GM18873 (cell line): ENCODE results near the gene HMX1.

Experiments used
- ATAC-seq: cut with Tn5 transposase; IDR thresholded peaks from one replicate; pipeline ENCODE4 v1.9.1; 2021; ENCODE audit warnings: mild to moderate bottlenecking, moderate library complexity, moderate number of reproducible peaks; ENCODE audit not compliant: unreplicated experiment, low FRiP score

HMX1 gene

DNA sequence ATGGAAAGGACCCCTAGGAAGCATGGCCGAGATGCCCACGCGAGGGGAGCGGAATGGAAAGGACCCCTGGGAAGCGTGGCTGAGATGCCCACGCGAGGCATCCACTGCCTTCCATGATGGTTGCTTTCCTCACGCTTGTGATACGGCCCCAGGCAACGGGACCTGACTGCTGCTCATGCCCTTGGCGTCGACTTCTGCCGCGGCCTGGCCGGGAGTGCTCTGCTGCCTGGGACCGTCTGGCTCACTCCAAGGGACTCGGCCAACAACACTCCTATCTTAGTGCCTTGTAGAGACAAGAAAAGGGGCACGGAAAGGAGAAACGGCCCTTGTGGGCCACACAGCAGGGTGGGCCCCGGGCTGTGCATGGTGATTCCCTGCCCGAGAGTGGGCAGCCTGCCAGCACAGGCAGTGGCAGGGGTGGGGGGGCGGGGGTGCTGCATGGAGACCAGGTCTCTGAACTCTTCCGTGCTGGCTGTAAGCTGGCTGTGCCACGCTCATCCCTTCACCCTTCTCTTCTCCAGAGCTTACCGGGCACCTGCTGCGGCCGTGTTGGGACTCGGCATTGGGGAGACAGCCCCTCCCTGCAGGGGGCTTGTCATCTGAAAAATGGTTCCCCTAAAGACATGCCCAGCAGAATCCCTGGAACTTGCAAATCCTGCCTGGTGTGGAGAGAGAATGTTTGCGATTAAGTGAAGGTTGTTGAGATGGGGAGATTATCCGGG is 38.6 kb upstream of the HMX1 start:
- ATAC-seq = no peak

DNA sequence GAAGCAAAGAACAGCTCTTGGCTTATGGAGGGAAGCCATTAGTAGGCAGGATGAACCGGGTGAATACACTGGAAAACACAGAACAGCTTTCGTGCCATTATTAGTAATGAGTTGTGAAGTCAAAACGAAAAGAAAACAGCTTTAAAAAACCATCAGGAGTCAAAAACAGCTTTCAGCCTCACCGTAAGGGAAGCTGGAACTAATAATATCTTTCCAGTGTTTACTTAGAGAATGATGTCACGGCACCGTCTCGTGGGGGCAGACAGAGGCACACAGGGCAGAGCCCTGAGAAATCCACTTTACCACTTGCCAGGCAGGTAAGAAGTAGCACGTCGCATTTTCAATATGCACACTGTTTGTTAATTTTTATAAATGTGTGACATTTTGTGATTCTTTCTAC is 37.9 kb upstream of the HMX1 start:
- ATAC-seq = no peak

DNA sequence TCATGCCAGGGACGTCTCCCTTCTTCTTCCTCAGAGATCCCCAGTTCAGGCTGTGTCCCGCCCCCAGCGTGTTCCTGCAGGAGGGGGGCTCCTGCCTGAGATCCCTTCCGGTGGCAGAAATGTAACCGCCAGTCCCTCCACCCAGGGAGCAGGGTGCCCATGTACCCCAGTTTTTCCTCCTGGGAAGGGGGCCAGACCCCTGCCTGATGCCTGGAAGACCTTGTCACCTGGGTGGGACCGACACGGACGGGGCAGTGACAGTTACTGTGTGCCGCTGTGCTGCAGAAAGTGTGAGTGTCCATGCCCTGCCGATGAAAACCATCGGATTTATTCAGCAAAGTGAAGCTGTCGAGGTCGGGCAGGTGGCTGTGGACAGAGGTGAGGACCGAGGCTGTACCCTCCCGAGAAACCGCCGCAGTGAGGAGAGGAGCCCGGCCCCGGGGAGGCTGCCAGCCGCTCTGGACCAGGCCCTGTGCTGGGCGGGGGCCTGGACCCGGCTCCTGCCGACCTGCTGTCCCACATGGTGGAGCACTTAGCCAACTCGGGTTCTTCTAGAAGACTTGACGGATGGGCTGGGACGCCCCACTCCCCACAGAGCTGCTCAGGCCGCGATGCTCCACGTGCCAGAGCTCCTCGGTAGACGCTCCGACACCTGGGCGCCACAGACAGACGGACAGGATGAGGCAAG is 36.7 kb upstream of the HMX1 start:
- ATAC-seq = no peak

DNA sequence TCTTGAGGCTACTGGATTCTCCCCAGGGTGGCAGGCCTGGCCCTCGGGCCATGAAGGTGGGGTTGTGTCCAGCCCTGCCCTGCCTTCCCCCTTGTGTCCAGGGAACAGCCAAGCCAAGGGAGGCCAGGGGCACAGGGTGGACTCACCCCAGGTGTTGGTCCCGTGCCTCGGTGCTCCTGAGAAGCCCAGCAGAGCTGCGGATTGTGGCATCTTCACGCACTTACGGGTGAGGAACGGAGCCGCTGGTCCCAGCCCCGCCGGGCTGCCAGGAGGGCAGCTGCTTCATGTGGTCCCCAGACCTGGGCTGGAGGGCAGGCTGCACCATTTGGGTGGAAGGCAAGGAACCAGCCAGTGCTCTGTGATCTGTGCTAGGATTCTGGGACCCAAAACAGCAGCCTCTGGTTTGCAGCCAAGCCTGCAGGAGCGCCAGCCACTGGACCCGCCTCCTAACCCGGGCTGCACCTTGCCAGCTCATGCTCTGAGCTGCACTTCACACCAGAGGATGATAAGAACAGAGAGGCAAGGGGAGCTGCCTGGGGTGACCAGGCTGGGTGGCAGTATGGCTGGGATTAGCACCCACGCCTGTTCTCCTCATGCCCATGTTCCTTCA is 36.1 kb upstream of the HMX1 start:
- ATAC-seq = no peak

DNA sequence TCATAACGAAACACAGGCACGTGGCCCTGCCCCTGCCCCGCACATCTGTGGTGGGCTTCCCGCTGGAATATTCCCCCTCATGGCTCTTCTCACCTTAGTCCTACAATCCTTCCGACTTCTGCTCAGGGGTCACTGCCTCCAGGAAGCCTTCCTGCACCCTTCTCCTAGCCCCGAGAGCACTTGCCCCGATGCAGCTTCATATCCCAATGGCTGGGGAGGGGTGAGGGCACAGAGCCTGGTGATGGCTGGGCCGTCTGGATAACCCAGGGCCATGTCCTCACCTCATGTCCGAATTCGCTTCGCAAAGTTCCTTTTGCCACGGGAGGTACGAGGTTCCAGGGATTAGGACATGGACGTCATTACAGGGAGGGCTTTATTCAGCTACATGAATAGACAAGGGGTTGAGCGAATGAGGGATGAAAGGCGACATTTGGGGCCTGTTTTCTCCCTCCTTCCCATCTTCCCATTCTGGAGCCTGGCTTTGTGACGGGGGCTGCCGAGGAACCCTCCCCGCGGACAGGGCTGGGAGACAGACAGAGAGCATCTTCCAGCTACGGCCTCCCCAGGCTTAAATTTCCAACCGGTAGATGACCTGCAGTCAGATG is 35.5 kb upstream of the HMX1 start:
- ATAC-seq = no peak

DNA sequence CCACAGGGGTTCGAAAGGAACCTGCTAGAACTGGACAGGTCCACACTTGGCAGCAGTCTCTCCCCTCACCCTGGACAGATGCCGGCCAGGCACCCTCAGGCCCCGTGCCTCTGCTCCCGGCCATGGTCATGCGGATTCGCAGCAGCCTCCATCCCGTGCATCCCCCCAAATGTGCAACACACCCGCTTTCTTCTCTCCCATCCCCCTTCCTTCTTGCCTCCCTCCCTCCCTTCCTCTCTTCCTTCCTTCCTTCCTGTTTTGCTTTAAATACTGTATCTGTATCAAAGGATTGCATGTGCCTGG is 35.0 kb upstream of the HMX1 start:
- ATAC-seq = no peak

DNA sequence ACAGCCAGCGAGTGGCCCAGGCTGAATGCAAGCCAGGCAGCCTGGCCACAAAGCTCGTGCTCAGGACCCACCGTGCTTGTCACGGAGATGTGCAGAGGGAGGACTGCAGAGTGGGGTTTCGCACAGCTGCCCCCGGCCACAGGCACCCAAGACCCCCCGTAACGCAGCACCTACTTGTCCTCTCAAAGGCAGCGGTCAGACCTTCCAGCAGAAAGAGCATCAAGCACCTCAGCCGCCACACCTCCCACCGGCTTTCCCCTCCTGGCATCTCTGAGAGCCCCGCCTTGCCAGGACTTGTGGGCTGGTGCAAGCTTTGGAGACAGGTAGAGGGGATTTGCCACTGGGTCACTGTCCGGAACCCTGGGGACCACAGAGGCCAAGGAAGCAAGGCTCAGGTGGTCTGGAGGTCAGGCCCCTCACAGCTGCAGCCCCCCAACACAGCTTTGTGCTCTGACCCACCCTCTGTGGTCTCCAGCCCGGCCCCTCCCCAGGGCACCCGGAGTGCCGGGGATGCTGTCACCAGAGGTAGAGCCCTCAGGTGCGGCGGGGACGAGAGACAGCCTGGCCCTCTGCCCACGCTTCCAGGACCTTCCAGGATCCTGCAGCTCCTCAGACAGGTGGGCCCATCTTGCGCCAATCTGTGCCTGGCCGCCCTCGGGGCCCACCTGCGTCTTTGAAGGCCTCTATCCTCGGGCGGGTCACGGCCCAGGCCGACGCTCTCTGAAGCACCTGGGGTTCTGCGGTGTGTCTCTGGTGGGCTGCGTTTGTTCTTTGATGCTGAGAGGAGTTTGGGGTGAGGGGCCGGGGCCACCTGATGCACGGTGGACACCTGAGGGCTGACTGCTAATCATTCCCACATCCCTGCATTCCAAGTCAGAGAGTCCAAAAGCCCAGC is 34.4 kb upstream of the HMX1 start:
- no peak for ATAC-seq

DNA sequence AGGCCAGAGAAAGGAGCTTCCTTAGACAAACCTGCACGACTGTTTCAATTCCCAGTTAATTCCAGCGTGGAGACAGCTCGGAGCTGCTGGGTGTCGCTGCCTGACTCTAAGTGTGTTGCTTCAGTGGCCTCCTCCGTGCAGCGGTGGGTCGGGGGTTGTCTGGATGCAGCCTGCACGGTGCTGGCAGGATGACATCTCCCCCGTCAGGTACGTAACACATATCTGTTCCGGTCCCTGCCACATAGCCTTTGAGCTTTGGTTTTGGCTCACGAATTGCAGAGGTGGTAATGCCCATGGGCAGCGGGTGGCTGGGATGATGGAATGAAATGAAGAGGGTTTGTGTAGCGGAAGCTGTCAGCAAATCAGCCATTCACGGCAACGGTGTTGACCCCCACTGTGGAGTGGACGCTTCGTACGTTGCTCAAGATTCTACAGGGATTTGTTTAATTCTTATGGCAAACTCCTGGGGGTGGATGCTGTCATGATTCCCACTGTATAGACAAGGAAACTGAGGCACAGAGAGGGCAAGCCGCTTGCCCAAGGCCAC is 33.7 kb upstream of the HMX1 start:
- ATAC-seq = no peak

DNA sequence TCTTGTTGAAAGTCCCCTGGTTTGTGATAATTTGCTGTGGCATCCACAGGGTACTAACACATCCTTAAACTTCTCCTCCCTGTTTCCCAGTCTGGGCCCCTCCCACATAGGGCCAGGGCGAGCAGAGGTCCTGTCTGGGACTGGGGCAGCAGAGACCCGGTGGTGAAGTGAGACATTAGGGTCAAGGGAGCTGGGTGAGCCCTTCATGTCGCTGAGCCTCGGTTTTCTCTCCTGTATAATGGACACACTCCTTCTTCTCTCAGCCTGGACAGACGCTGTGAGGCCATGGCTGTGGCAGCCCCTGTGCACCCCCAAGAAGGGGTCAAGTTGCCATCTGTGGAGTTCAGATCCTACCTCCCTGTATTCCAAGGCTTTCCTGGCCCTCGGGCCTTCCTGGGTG is 33.0 kb upstream of the HMX1 start:
- ATAC-seq = no peak

DNA sequence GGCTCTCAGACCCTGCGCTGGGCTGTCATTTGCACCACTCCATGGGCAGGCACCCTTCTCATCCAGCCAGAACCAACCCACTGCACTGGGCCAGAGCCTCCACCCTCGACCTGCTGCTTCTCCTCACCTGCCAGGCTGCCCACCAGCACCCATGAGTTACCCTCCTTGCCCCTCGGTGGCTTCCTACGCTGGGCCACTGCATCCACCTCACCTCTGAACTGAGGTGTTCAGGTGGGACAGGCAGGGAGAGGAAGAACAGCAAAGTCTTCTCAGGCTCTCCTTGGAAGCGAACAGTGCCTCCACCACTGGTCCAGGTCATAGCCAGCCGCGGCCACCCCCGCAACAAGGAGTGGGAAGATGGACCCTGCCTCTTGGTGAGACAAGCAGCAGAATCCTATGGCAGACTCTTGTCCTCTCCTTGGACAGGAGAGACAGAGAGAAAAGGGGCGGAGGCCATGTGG is 32.4 kb upstream of the HMX1 start:
- ATAC-seq = no peak

DNA sequence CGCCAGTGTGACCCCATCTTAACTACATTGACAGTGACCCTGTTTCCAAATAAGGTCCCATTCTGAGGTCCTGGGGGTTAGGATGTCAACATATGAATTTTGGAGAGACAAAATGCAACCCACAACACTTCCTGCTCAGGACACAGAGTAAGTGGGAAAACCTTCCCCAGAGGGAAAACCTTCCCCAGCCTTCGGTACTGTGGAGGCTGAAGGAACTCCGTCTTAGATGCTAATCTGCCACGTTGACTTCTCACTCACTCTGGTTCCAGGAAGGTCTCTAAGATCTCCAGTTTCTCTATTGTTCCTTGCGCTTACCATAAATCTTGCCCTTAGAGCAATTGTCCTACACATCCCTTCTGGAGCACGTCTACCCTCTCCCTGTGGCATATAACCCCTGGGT is 29.7 kb upstream of the HMX1 start:
- no peak for ATAC-seq

DNA sequence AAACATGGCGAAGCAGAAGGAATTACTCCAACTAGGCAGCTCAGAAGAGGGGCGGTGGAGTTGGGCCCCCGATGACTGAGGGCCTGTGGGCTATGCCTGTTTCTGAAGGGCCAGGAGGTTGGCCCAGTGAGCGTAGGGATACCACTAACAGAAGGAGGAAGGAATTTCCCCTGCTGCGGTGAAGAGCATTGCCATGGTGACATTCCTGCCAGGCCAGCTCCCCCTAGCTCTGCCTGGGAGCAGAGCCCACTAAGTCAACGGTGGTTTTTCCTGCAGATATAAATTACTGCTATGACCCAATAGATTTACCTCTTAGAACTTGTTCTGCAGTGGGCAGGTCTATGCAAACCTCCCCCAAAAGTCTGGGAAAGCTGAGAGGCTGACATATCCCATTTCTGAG is 28.9 kb upstream of the HMX1 start:
- ATAC-seq = no peak

DNA sequence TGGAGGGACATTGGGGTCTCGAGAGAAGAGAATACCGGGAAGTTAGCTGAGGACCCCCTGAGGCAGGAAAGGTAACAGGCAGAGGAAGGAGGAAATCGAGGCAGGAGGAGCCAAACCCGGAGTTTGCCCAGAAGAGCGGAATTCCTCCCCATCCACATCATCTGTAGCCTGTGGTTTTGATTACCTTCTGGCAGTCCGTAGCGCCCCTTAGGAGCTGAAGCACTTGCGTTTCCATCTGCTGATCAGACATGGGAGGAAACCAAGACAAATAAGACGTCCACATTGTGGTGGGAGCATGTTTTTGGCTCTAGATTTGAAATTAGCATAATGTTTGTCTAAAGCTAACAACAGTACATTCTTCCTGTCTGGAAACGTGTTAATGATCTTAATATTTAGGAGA is 26.8 kb upstream of the HMX1 start:
- no peak for ATAC-seq

DNA sequence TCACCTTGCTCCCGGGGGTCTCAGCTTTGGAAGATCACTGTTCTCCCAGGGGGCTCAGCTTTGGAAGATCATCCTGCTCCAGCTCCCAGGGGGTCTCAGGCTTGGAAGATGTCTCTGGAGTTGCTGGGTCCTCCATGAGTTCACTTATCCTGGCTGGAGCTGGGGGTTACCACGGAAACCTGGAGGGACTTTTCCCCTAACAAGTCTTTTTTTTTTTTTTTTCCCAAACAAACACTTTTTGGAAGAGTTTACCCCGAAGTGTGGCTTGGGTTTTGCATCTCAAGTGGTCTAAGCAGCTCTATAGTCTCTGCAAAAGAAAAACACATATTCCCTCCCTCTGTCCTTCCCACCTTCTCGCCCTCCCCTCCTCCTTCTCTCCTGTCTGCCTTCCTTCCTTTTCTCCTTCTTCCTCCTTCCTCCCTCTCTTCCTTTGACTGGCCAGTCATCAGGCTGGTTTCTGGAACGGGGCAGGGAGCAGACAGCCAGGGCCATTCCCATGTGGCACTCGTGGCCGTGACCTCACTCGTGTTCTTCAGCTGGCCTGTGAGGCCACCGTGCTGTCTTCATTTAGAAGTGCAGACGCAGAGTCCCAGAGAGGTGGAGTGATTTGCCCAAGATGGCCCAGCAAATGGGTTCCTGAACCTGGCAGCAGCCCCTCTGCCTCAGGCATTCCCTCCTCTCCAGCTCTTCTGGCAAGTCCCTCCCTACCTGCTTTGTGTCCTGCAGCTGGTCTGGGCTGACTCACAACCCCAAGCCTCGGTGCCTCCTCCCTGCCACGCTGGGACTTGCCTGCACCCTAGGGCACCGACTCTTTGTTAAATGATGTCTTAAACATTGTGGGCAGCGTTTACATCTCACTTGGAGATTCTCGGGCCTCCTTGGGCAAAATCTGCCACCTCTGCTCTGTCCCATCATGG is 25.9 kb upstream of the HMX1 start:
- ATAC-seq = no peak

DNA sequence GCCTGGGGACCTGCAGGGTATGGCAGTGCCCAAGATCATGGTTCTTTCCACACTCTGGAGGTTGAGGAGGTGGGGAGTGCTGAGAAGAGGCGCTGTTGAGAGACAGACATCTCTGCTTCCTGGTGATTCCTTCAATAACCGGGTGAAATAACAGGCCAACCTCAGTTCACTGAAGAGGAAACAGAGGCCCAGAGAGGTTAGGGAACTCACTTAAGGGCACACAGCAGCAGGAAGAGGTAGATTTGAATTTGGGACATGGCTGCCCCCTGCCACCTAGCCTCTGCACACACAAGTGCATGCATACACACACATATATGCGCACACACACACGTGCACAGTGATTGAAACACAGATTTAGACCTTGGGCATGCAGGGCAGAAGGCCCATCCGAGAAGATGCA is 24.9 kb upstream of the HMX1 start:
- no peak for ATAC-seq

DNA sequence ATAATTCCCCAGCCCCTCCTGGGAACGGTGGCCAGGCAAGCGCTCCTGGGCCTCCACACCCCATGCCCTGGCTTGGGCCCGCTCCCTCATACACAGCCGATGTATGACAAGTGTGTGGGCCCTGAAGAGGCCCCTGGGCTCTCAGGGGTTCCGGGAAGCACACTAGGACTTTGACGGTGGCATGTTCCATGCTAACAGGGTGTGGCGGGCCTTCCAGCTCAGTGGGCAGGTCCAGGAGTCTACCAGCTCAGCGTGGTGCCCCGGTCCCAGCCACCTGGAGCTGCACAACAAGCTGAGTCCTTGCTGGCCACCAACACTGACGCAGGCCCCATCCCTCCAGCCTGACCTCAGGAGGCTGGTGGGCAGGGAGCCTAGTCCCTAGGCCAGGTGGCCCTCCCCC is 24.4 kb upstream of the HMX1 start:
- no peak for ATAC-seq

DNA sequence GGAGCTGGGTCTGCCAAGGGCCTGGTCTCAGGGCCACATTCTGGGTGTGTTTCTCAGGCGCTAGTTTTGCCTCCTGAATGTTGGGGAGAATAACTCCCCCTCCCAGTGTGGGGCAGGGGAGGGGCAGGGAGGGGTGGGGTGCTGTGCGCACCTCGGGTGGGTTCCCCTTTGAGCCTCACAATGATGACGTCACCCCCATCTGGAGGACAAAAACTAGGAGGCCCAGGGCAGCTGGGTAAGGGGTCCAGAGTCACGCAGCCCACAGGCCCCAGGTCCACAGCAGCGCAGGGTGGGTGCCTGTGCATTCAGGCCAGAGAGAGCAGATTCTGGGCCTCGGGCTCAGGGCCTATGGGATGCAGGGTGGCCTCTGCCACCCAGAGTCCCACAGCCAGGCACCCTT is 23.7 kb upstream of the HMX1 start:
- ATAC-seq = no peak

DNA sequence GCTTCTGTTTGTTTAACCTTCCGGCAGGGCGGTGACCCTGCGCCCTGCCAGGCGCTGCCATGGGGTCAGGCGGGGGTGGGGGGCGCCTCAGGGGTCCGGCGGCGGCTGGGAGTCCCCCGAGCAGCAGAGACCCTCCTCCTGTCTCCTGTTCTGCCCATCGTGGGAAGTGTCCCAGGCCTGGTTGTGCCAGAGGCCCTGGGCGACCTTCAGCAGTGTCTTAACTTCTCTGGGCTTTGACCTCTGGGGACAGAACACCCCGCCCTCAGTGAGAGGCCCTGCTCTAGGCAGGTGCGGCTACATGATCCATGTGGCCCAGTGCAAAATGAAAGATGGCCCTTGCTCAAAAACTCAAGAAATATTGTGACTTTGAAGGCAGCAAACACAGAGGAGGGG is 22.8 kb upstream of the HMX1 start:
- no peak for ATAC-seq

DNA sequence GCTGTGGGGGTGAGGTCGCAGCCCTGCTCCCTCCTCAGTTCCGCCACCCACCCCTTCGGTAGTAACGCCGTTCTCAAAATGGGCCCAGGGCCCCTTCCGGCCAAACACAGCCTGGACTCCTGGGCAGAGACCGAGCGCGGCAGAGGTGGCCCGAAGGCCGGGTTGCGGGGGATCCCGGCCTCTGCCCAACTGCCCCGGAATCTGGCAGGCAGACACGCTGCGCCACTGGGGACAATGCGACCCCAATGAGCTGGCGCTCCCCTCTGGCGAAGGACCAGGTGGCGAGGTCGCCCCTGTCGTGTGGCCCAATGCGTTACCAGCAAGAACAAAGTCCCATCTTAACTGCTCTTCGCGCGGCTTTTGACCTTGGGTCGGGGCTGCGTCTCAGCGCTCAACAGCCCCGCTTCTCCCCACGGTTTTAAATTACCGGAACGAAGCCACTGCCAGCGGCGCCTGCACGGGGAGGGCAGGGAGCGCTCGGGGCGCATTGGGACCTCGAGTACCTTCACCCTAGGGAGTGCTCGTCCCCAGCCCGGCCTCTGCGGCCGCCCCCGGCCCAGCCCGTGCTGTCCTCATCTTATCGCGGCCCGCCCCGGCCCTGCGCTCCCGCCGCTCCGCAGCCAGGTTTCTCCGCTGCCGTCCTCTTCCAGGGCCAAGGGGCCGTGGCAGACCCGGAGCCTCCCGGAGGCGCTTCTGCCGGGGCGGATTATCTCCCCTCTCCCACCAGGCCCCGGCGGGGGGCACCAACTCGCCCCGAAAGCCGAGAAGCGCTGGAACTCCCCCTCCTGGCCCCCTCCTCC is 22.2 kb upstream of the HMX1 start:
- ATAC-seq = no peak
